Heart left ventricle (tissue), 16 donors: Measurements from ENCODE around the gene MYLK3. TPM values are rescaled to one million over a fixed set of nuclear protein-coding genes. Genes with fewer than 3 reads are reported as not detected.

Experiments
- ATAC-seq, 4 donors: fragments of 200-7000 bp; cut with Tn5 transposase; one replicate each; pipeline ENCODE4 v1.9.1; 2020 to 2022; ENCODE audit warnings: moderate library complexity in 4 of 4, mild to moderate bottlenecking in 3 of 4, moderate number of reproducible peaks in 1 of 4
- DNase-seq, 5 donors: peaks; one replicate each; pipeline ENCODE4 v3.0.0-alpha.2; 2020
- H3K27ac ChIP-seq, 12 donors: fragments of 200-600 bp; sonication (generic) in 4 of 12; one replicate each; pipeline versions ENCODE4 v1.5.0 to v1.8.0; 2016 to 2022; ENCODE audit warnings: mild to moderate bottlenecking in 2 of 12
- H3K27me3 ChIP-seq, 9 donors: fragments of 200-600 bp; sonication (generic) in 2 of 9; one replicate each; pipeline versions ENCODE4 v1.5.1 to v1.8.0; 2016 to 2022; ENCODE audit warnings: mild to moderate bottlenecking in 3 of 9
- H3K36me3 ChIP-seq, 9 donors: fragments of 200-600 bp; sonication (generic) in 2 of 9; one replicate each; pipeline versions ENCODE4 v1.5.0 to v1.8.0; 2018 to 2022; ENCODE audit warnings: mild to moderate bottlenecking in 2 of 9
- H3K4me1 ChIP-seq, 12 donors: fragments of 200-600 bp; sonication (generic) in 4 of 12; one replicate each; pipeline versions ENCODE4 v1.5.0 to v1.8.0; 2016 to 2022; ENCODE audit warnings: mild to moderate bottlenecking in 3 of 12
- H3K4me3 ChIP-seq, 12 donors: fragments of 200-600 bp; sonication (generic) in 4 of 12; one replicate each; pipeline versions ENCODE4 v1.5.0 to v1.8.0; 2017 to 2022; ENCODE audit warnings: mild to moderate bottlenecking in 9 of 12, moderate library complexity in 4 of 12
- H3K9me3 ChIP-seq, 12 donors: fragments of 200-600 bp; sonication (generic) in 4 of 12; one replicate each; pipeline versions ENCODE4 v1.5.0 to v1.8.0; 2016 to 2022; ENCODE audit warnings: mild to moderate bottlenecking in 1 of 12
- CTCF ChIP-seq, 12 donors: fragments of 200-600 bp; sonication (generic) in 4 of 12; IDR thresholded peaks; one replicate each; pipeline versions ENCODE4 v1.5.0 to v1.8.0; 2018 to 2022; ENCODE audit warnings: antibody characterized with exemption in 12 of 12, mild to moderate bottlenecking in 5 of 12
- POLR2A ChIP-seq, 2 donors: fragments of 450-650 bp; IDR thresholded peaks; one replicate each; pipeline ENCODE4 v1.6.1; 2017; ENCODE audit warnings: antibody characterized with exemption in 2 of 2, mild to moderate bottlenecking in 2 of 2, moderate library complexity in 2 of 2
- WGBS, 4 donors: extraction: QIAGEN DNeasy Blood & Tissue Kit in 2 of 4; methylation state at CpG; one replicate each; pipeline versions ENCODE4 v1.1.5 to v1.1.7; 2013 to 2018; 5-methylcytosine and 5-hydroxymethylcytosine counted together
- intact Hi-C, 10 donors: fragments of 100-400 bp; cut with DNase I; formaldehyde crosslinking; loops; one replicate each; pipeline versions ENCODE4 v1.11.1 to v1.14.2; 2022
- polyA plus RNA-seq, 2 donors: library from polyadenylated mRNA; stranded (reverse); fragments of 200-250 nt; gene quantifications; one replicate each; pipeline ENCODE4 v1.2.3, GENCODE V29; 2013
- total RNA-seq, 9 donors: library from RNA; depleted of rRNA in 2 of 9; stranded (reverse); fragments of >200 nt in 2 of 9; fragmentation: NEBNext Ultra II Directional in 3 of 9; extraction: Animal tissue kit (Norgen Biotek cat#: 25700) in 3 of 9; gene quantifications; one replicate each; pipeline versions ENCODE4 v1.1.0 to v1.2.4, GENCODE V29; 2016 to 2023
- donor health status: ischemic (EF 13 %, LVEDD 7.1; RV severe dilation, severe dysfunction).
- donor health status: healthy with polysubstance abuse.
- donor health status: DM: no; HTN: yes; CAD: no.
- donor health status: DM: no; HTN: no; CAD: no.
- donor health status: ischemic (EF 25% LVEDD 6.9; RV normal size, moderate dysfunction).
- donor health status: ischemic (EF 25% LVEDD 5.7; RV mildly dilated, moderate dysfunction).
- donor health status: healthy.
- donor health status: DM: yes; HTN: yes; CAD: no.
- donor health status: ischemic (EF 35%, LVEDD 5.7; RV mildly dilated, moderate dysfunction).
- donor health status: nonischemic (EF 11% LVEDD 7.7; RV severe dilation, severe dysfunction).
- donor health status: DM: yes; HTN: yes; CAD: no.
- donor health status: PGD.
- donor health status: ischemic (EF 29% LVEDD 5.4; RV normal size, mild dysfunction).
- donor health status: nonischemic (EF 23%, LVEDD 6.1; RV moderate dilation, normal function).

Gene MYLK3
- total and polyA plus RNA-seq, 11 donors = 76.4 to 374 (median 231) TPM

DNA sequence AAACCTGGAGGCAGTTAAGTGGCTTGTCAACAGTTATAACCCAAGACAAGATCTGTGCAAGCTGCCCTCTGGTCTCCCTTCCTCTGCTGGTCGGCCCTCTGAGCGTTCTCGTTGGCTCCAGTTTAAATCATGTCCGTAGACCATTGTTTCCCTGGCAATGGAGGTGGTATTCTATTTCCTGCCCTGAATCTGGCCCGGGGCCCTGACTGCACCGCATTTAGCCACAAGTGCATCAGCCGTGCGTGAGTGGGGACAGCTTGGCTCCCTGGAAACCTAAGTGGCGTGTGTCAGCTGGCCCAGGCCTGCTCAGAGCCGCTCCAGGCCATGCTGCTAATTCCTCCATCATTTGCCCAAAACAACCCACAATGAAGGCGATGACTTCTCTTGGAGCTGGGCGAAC is 15.0 kb upstream of the MYLK3 start:
- 18 to 33% (median 21%) methylated on average over 12 of the region's 12 CpGs for WGBS, 4 donors
- peak; percentile 89 to 94 (median 92) for ATAC-seq
- TF ChIP-seq POLR2A (IDR thresholded peaks at IDR 0.05) = peak in 1 of 2 donors; percentile 41
- TF ChIP-seq CTCF (IDR thresholded peaks at IDR 0.05) = no peak
- Histone ChIP-seq H3K27me3 (peaks cover 0 to 9% (median 0%) of the 10 kb centered on the region in 9 donors), H3K36me3 (no peaks in the 10 kb centered on the region), H3K27ac (peak overlapping the region; percentile 10 to 90 (median 76)), H3K4me1 (peaks cover 0 to 22% (median 1%) of the 10 kb centered on the region in 12 donors), H3K4me3 (peak overlapping the region in 10 of 12 donors; percentile 23 to 60 (median 49)), H3K9me3 (no peaks in the 10 kb centered on the region)
- intact Hi-C loops = loop anchor here in 2 of 10 donors (5.0 kb wide), 2 partner anchors 34 to 51 kb away; no protein-coding TSS in a partner anchor
- DNase-seq = peak; percentile 78 to 93 (median 84)

- intact Hi-C loops = loop anchor here in 2 of 10 donors (5.0 kb wide), 2 partner anchors 35 to 50 kb away; no protein-coding TSS in a partner anchor
- H3K4me1 ChIP-seq = peaks cover 0 to 26% (median 3%) of the 10 kb centered on the region in 12 donors
- TF ChIP-seq CTCF (IDR thresholded peaks at IDR 0.05) (no peak), POLR2A (IDR thresholded peaks at IDR 0.05) (no peak)
- H3K4me3 ChIP-seq = peak overlapping the region; percentile 23 to 60 (median 48)
- WGBS, 4 donors = 42 to 52% (median 50%) methylated on average over 3 of the region's 3 CpGs
- no peaks in the 10 kb centered on the region for H3K9me3 ChIP-seq
- H3K36me3 ChIP-seq = no peaks in the 10 kb centered on the region
- ATAC-seq (no peak), DNase-seq (no peak)
- H3K27me3 ChIP-seq = peaks cover 0 to 9% (median 0%) of the 10 kb centered on the region in 9 donors
- H3K27ac ChIP-seq = peak overlapping the region; percentile 35 to 90 (median 76)
These were observed 14.4 kb upstream of the MYLK3 start for GRCh38 chr16:46762583-46762982.

GRCh38 chr16:46759309-46759708 is 11.2 kb upstream of the MYLK3 start:
- Histone ChIP-seq H3K36me3 (no peaks in the 10 kb centered on the region), H3K27me3 (peaks cover 0 to 9% (median 0%) of the 10 kb centered on the region in 9 donors), H3K9me3 (no peaks in the 10 kb centered on the region), H3K4me3 (peak overlapping the region in 10 of 12 donors; percentile 15 to 51 (median 34)), H3K4me1 (peaks cover 0 to 46% (median 6%) of the 10 kb centered on the region in 12 donors), H3K27ac (peak overlapping the region; percentile 15 to 97 (median 79))
- ATAC-seq (no peak), DNase-seq (no peak)
- intact Hi-C loops = loop anchor here in 1 of 10 donors (5.0 kb wide), 1 partner anchor 47 kb away; no protein-coding TSS in a partner anchor
- TF ChIP-seq POLR2A (IDR thresholded peaks at IDR 0.05) (no peak), CTCF (IDR thresholded peaks at IDR 0.05) (no peak)
- WGBS, 4 donors = 88 to 91% (median 90%) methylated on average over 5 of the region's 5 CpGs

DNA sequence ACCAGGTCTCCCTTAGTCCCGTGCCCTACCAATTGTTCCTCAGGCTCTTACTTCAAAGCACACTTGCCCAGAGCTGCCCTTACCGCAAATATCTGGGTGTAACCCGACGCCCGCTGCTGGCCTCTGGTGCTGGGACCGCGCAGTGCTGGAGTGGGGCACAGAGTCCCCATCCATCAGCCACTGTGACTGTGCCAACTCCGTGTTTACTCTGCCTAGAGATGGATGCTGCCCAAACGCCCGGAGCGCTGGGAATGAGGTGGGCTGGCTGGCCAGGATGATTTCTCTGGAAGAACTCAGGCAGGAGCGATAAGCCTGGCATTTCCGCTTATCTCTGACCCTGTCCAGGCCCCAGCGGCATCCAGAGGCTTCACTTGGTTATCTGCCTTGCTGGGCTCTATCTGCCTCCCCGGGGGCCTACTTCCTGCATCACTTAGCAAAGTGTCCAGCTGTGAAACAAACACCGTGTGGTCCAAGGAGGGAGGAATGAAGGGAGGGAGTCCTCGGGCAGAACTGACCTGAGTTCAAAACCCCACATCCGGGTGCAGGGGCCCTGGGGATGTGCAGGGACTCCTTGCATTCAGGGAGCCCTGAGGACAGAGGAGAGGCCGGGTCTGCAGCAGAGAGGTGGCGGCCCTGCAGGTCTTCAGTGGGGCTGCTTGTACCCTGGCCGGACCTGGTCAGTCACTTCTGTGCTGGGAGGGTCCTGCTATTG is 9.4 kb upstream of the MYLK3 start:
- peak; percentile 84 to 91 (median 89) for ATAC-seq
- no peaks in the 10 kb centered on the region for H3K36me3 ChIP-seq
- peaks cover 0 to 50% (median 5%) of the 10 kb centered on the region in 12 donors for H3K4me1 ChIP-seq
- peak; percentile 84 to 94 (median 88) for DNase-seq
- 16 to 29% (median 19%) methylated on average over 11 to 21 of the region's 21 CpGs for WGBS, 4 donors
- no peak for TF ChIP-seq POLR2A (IDR thresholded peaks at IDR 0.05)
- TF ChIP-seq CTCF (IDR thresholded peaks at IDR 0.05) = peak in 7 of 12 donors; percentile 15 to 49 (median 25)
- no peaks in the 10 kb centered on the region for H3K9me3 ChIP-seq
- H3K27me3 ChIP-seq = peaks cover 0 to 9% (median 0%) of the 10 kb centered on the region in 9 donors
- H3K4me3 ChIP-seq = peak overlapping the region in 8 of 12 donors; percentile 24 to 48 (median 36)
- H3K27ac ChIP-seq = peak overlapping the region; percentile 62 to 97 (median 86)
- intact Hi-C loops = loop anchor here in 5 of 10 donors (1.0 to 5.0 kb wide), 3 partner anchors 9 to 47 kb away; partner anchors contain the start of gene MYLK3 (in 3 of the 5)
